HG03097 (cell line): ENCODE data around the gene INVS.
A peak's percentile ranks its signal among the peaks of the same experiment; 100 is the strongest.
"Not testable (repeated sequence)": the region's sequence is repeated elsewhere in the genome, so short reads cannot be mapped to it uniquely, and the experiment has no call there.

ENCODE experiments used
- ATAC-seq: cut with Tn5 transposase; IDR thresholded peaks from one replicate; pipeline ENCODE4 v1.9.1; 2021; ENCODE audit not compliant: unreplicated experiment, low FRiP score

The INVS gene

GRCh38 chr9:100098887-100099721 is at the start of gene INVS, which contains the start of gene ERP44:
Gene INVS, plus strand, starts transcription at chr9:100099243. Its CDS starts 5,279 bp downstream, at chr9:100104522.
Gene ERP44, minus strand, starts transcription at chr9:100099000. Its CDS starts 160 bp downstream, at chr9:100098840.
- peak; percentile 93 for ATAC-seq

- no peak for ATAC-seq
Measured at GRCh38 chr9:100049551-100049950, 49.5 kb upstream of the INVS start.

- ATAC-seq = no peak
Measured at GRCh38 chr9:100052375-100052774, 46.7 kb upstream of the INVS start.

GRCh38 chr9:100056561-100056960 is 42.5 kb upstream of the INVS start:
- no peak for ATAC-seq

- ATAC-seq = no peak
Measured at GRCh38 chr9:100057624-100058023, 41.4 kb upstream of the INVS start.

- ATAC-seq = peak; percentile 60
Measured at GRCh38 chr9:100058699-100059579, 40.1 kb upstream of the INVS start.

GRCh38 chr9:100062683-100063082 is 36.4 kb upstream of the INVS start:
- ATAC-seq = not testable (repeated sequence)

- no peak for ATAC-seq
Measured at GRCh38 chr9:100063185-100063584, 35.9 kb upstream of the INVS start.

GRCh38 chr9:100064872-100065581 is 34.0 kb upstream of the INVS start:
- ATAC-seq = no peak

GRCh38 chr9:100066539-100066938 is 32.5 kb upstream of the INVS start:
- no peak for ATAC-seq

- not testable (repeated sequence) for ATAC-seq
Measured at GRCh38 chr9:100067990-100068389, 31.1 kb upstream of the INVS start.

- ATAC-seq = not testable (repeated sequence)
Measured at GRCh38 chr9:100069068-100069467, 30.0 kb upstream of the INVS start.

- ATAC-seq = no peak
Measured at GRCh38 chr9:100070104-100071041, 28.7 kb upstream of the INVS start.

- ATAC-seq = no peak
Measured at GRCh38 chr9:100071271-100071670, 27.8 kb upstream of the INVS start.

GRCh38 chr9:100072805-100073204 is 26.2 kb upstream of the INVS start:
- ATAC-seq = no peak

- ATAC-seq = no peak
Measured at GRCh38 chr9:100074093-100074492, 24.9 kb upstream of the INVS start.

- ATAC-seq = no peak
Measured at GRCh38 chr9:100074989-100075388, 24.1 kb upstream of the INVS start.

- not testable (repeated sequence) for ATAC-seq
Measured at GRCh38 chr9:100076256-100076655, 22.8 kb upstream of the INVS start.

- ATAC-seq = no peak
Measured at GRCh38 chr9:100082782-100083181, 16.3 kb upstream of the INVS start.
